Spleen (tissue), 11 donors: Measurements from ENCODE around the gene MTPN. TPM values are rescaled to one million over a fixed set of nuclear protein-coding genes. Genes with fewer than 3 reads are reported as not detected.
A peak's percentile ranks its signal among the peaks of the same experiment; 100 is the strongest.

Experiments
- DNase-seq: peaks from one replicate; pipeline ENCODE4 v3.0.0-alpha.2; 2020
- H3K27ac ChIP-seq, 8 donors: fragments of 200-600 bp; sonication (generic) in 7 of 8; 1 replicate in 4 of 8; 2 replicates in 4 of 8; pipeline versions ENCODE4 v1.5.0 to v1.8.0; 2016 to 2021; ENCODE audit warnings: inconsistent platforms in 4 of 8, mild to moderate bottlenecking in 4 of 8, moderate library complexity in 1 of 8
- H3K27me3 ChIP-seq, 7 donors: fragments of 200-600 bp; sonication (generic) in 6 of 7; replicated peaks in 1 of 7; 1 replicate in 4 of 7; 2 replicates in 3 of 7; pipeline versions ENCODE4 v1.5.0 to v1.8.0; 2016 to 2021; ENCODE audit warnings: inconsistent platforms in 3 of 7, mild to moderate bottlenecking in 1 of 7
- H3K36me3 ChIP-seq, 6 donors: fragments of 200-600 bp; sonication (generic) in 5 of 6; 1 replicate in 4 of 6; 2 replicates in 2 of 6; pipeline versions ENCODE4 v1.5.0 to v1.8.0; 2016 to 2021; ENCODE audit warnings: inconsistent platforms in 2 of 6
- H3K4me1 ChIP-seq, 6 donors: fragments of 200-600 bp; sonication (generic) in 5 of 6; 1 replicate in 3 of 6; 2 replicates in 3 of 6; pipeline versions ENCODE4 v1.5.0 to v1.8.0; 2016 to 2021; ENCODE audit warnings: inconsistent platforms in 3 of 6
- H3K4me3 ChIP-seq, 8 donors: fragments of 200-600 bp; sonication (generic) in 7 of 8; 1 replicate in 4 of 8; 2 replicates in 4 of 8; pipeline versions ENCODE4 v1.5.0 to v1.8.0; 2016 to 2021; ENCODE audit warnings: inconsistent platforms in 4 of 8, mild to moderate bottlenecking in 4 of 8, moderate library complexity in 2 of 8
- H3K9me3 ChIP-seq, 8 donors: fragments of 200-600 bp; sonication (generic) in 7 of 8; 1 replicate in 4 of 8; 2 replicates in 4 of 8; pipeline versions ENCODE4 v1.5.0 to v1.8.0; 2016 to 2021; ENCODE audit warnings: inconsistent platforms in 4 of 8
- CTCF ChIP-seq, 11 experiments: fragments of 200-600 bp in 7 of 11; fragments of 450-650 bp in 4 of 11; sonication (generic) in 4 of 11; IDR thresholded peaks in 8 of 11; conservative IDR thresholded peaks in 3 of 11; 1 replicate in 7 of 11; 2 replicates in 4 of 11; pipeline versions ENCODE4 v1.4.0 to v1.8.0; 2016 to 2021; ENCODE audit warnings: antibody characterized with exemption in 11 of 11, inconsistent platforms in 4 of 11, mild to moderate bottlenecking in 1 of 11
- POLR2A ChIP-seq, 3 donors: fragments of 450-650 bp; IDR thresholded peaks; one replicate each; pipeline ENCODE4 v1.5.1; 2017; ENCODE audit warnings: antibody characterized with exemption in 3 of 3, mild to moderate bottlenecking in 1 of 3
- POLR2AphosphoS5 ChIP-seq, 3 donors: sonication (generic); formaldehyde crosslinking; IDR thresholded peaks; one replicate each; pipeline ENCODE4 v1.5.1; 2017; ENCODE audit warnings: antibody characterized with exemption in 3 of 3
- WGBS, 5 donors: extraction: QIAGEN DNeasy Blood & Tissue Kit in 3 of 5; methylation state at CpG; one replicate each; pipeline versions ENCODE4 v1.1.5 to v1.1.7; 2013 to 2018; 5-methylcytosine and 5-hydroxymethylcytosine counted together
- intact Hi-C: fragments of 100-400 bp; cut with DNase I; formaldehyde crosslinking; loops from one replicate; pipeline ENCODE4 v1.15.0; 2023; ENCODE audit warnings: low total_unique reads
- polyA plus RNA-seq, 3 donors: library from polyadenylated mRNA; stranded (reverse); fragments of 200-250 nt; gene quantifications; one replicate each; pipeline ENCODE4 v1.2.1, GENCODE V29; 2013
- total RNA-seq, 7 donors: library from RNA; depleted of rRNA in 3 of 7; stranded (reverse); fragments of >200 nt in 3 of 7; fragmentation: NEBNext Ultra II Directional in 4 of 7; extraction: Animal tissue kit (Norgen Biotek cat#: 25700) in 4 of 7; gene quantifications; one replicate each; pipeline versions ENCODE4 v1.1.0 to v1.2.1, GENCODE V29; 2016 to 2021
- donor health status: healthy with polysubstance abuse.
- donor health status: DM: no; HTN: no; CAD: no; lungs with moderate emphysema.
- donor health status: DM: no; HTN: no; CAD: no.
- donor health status: Bipolar disorder and iron deficiency.
- donor health status: healthy.
- donor health status: DM: no; HTN: no; CAD: no.
- donor health status: DM: yes; HTN: yes; CAD: no.

MTPN gene
- total and polyA plus RNA-seq, 10 donors, result 43.2 to 192 (median 157) TPM

GRCh38 chr7:135964791-135965190 is 12.4 kb downstream of the MTPN start:
- intact Hi-C loops, result no loop called here
- no peak for DNase-seq
- TF ChIP-seq CTCF (IDR thresholded peaks at IDR 0.05 in 8 of 11, conservative IDR thresholded peaks at IDR 0.05 in 3 of 11) (no peak), POLR2AphosphoS5 (IDR thresholded peaks at IDR 0.05) (no peak), POLR2A (IDR thresholded peaks at IDR 0.05) (no peak)
- Histone ChIP-seq H3K9me3 (no peaks in the 10 kb centered on the region), H3K4me3 (no peak overlapping the region), H3K27ac (peak overlapping the region in 3 of 8 donors; percentile 9 to 50 (median 17)), H3K36me3 (peaks cover 0 to 17% (median 4%) of the 10 kb centered on the region in 6 donors), H3K4me1 (peaks cover 30 to 97% (median 86%) of the 10 kb centered on the region in 6 donors), H3K27me3 (no peaks in the 10 kb centered on the region)
- WGBS, 5 donors, result 86 to 98% (median 96%) methylated on average over 1 of the region's 1 CpG

DNA sequence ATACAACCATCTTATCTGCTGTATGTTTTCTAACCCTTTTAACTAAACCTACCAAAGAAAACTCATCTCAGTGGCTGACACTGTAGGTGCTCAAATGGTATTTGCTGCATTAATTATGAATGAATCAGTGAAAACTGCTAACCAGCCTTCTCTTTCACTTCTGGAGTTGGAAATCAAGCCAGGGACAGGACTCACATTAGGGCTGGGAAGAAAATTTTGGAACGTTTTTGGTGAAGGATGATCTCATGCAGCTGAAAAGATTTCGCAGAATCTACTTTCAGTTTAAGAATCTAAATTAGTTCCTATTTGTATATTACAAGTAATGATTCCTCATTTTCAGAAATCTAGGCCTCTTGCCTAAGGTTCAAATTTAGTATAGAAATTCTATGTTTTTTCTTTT is 12.9 kb downstream of the MTPN start:
- no peak for TF ChIP-seq CTCF (IDR thresholded peaks at IDR 0.05 in 8 of 11, conservative IDR thresholded peaks at IDR 0.05 in 3 of 11)
- no peak for TF ChIP-seq POLR2A (IDR thresholded peaks at IDR 0.05)
- H3K27ac ChIP-seq, result peak overlapping the region in 3 of 8 donors; percentile 9 to 50 (median 17)
- H3K9me3 ChIP-seq, result no peaks in the 10 kb centered on the region
- H3K36me3 ChIP-seq, result peaks cover 0 to 19% (median 4%) of the 10 kb centered on the region in 6 donors
- peaks cover 30 to 97% (median 88%) of the 10 kb centered on the region in 6 donors for H3K4me1 ChIP-seq
- no peak overlapping the region for H3K4me3 ChIP-seq
- intact Hi-C loops, result no loop called here
- 26 to 36% (median 31%) methylated on average over 2 of the region's 2 CpGs for WGBS, 5 donors
- no peaks in the 10 kb centered on the region for H3K27me3 ChIP-seq
- no peak for DNase-seq

- TF ChIP-seq POLR2AphosphoS5 (IDR thresholded peaks at IDR 0.05) (no peak), CTCF (IDR thresholded peaks at IDR 0.05 in 8 of 11, conservative IDR thresholded peaks at IDR 0.05 in 3 of 11) (no peak), POLR2A (IDR thresholded peaks at IDR 0.05) (no peak)
- Histone ChIP-seq H3K9me3 (no peaks in the 10 kb centered on the region), H3K27ac (no peak overlapping the region), H3K4me1 (peaks cover 30 to 100% (median 93%) of the 10 kb centered on the region in 6 donors), H3K4me3 (no peak overlapping the region), H3K27me3 (no peaks in the 10 kb centered on the region), H3K36me3 (peaks cover 0 to 15% (median 1%) of the 10 kb centered on the region in 6 donors)
- no peak for DNase-seq
- WGBS, 5 donors, result 95 to 99% (median 96%) methylated on average over 4 of the region's 4 CpGs
- intact Hi-C loops, result no loop called here
Observed at GRCh38 chr7:135962802-135963201, 14.4 kb downstream of the MTPN start.

- peaks cover 20 to 98% (median 80%) of the 10 kb centered on the region in 6 donors for H3K4me1 ChIP-seq
- H3K27ac ChIP-seq, result peak overlapping the region in 3 of 8 donors; percentile 7 to 32 (median 28)
- WGBS, 5 donors, result 59 to 77% (median 71%) methylated on average over 6 of the region's 6 CpGs
- H3K36me3 ChIP-seq, result peaks cover 0 to 27% (median 0%) of the 10 kb centered on the region in 6 donors
- H3K27me3 ChIP-seq, result no peaks in the 10 kb centered on the region
- TF ChIP-seq POLR2AphosphoS5 (IDR thresholded peaks at IDR 0.05) (no peak), POLR2A (IDR thresholded peaks at IDR 0.05) (no peak), CTCF (IDR thresholded peaks at IDR 0.05 in 8 of 11, conservative IDR thresholded peaks at IDR 0.05 in 3 of 11) (no peak)
- DNase-seq, result no peak
- intact Hi-C loops, result no loop called here
- H3K9me3 ChIP-seq, result no peaks in the 10 kb centered on the region
- no peak overlapping the region for H3K4me3 ChIP-seq
Observed at GRCh38 chr7:135960709-135961451, 16.3 kb downstream of the MTPN start.
